ENCODE results near the gene CELF1. TPM values are rescaled to one million over a fixed set of nuclear protein-coding genes. Genes with fewer than 3 reads are reported as not detected.

Gene CELF1
- total RNA-seq, 4 donors from 2014 or later = 82.9 to 248 (median 96.7) TPM

- WGBS, 2 donors (ENCODE audit: low coverage in 1 of 2) = 74 to 76% methylated on average over 4 to 7 of the region's 7 CpGs
- TF ChIP-seq EP300 (IDR thresholded peaks at IDR 0.05; ENCODE audit: low read depth) (no peak), POLR2AphosphoS5 (IDR thresholded peaks at IDR 0.05) (no peak)
- no peaks in the 10 kb centered on the region for H3K9me3 ChIP-seq
- in situ Hi-C loops (cut with MboI; ENCODE audit: low pct_ligation_motif_present in 1 of 4, low pct_unique_long_range_greater_than_20kb in 1 of 4, low sequenced_read_pairs in 3 of 4) = no loop called here
- no peak overlapping the region for H3K4me3 ChIP-seq
- no peak overlapping the region for H3K27ac ChIP-seq
- H3K36me3 ChIP-seq = no peaks in the 10 kb centered on the region
- DNase-seq = no peak
- intact Hi-C loops (cut with DNase I; ENCODE audit: low total_unique reads) = no loop called here
- H3K4me1 ChIP-seq = peaks cover 0 to 9% (median 3%) of the 10 kb centered on the region in 4 donors
- no peaks in the 10 kb centered on the region for H3K27me3 ChIP-seq
Measured at GRCh38 chr11:47434011-47434786, 118.7 kb downstream of the CELF1 start.

GRCh38 chr11:47433157-47433556 lies 119.8 kb downstream of the CELF1 start:
- WGBS, 2 donors (ENCODE audit: low coverage in 1 of 2) = 41% methylated on average over 3 of the region's 3 CpGs; no CpG with 5 or more reads in 1 of the 2 donors
- peaks cover 0 to 9% (median 3%) of the 10 kb centered on the region in 4 donors for H3K4me1 ChIP-seq
- intact Hi-C loops (cut with DNase I; ENCODE audit: low total_unique reads) (no loop called here), in situ Hi-C loops (cut with MboI; ENCODE audit: low pct_ligation_motif_present in 1 of 4, low pct_unique_long_range_greater_than_20kb in 1 of 4, low sequenced_read_pairs in 3 of 4) (no loop called here)
- no peaks in the 10 kb centered on the region for H3K27me3 ChIP-seq
- no peaks in the 10 kb centered on the region for H3K9me3 ChIP-seq
- H3K4me3 ChIP-seq = no peak overlapping the region
- TF ChIP-seq POLR2AphosphoS5 (IDR thresholded peaks at IDR 0.05) (no peak), POLR2A (IDR thresholded peaks at IDR 0.05) (no peak), EP300 (IDR thresholded peaks at IDR 0.05; ENCODE audit: low read depth) (no peak)
- TF ChIP-seq, protein P1, sequence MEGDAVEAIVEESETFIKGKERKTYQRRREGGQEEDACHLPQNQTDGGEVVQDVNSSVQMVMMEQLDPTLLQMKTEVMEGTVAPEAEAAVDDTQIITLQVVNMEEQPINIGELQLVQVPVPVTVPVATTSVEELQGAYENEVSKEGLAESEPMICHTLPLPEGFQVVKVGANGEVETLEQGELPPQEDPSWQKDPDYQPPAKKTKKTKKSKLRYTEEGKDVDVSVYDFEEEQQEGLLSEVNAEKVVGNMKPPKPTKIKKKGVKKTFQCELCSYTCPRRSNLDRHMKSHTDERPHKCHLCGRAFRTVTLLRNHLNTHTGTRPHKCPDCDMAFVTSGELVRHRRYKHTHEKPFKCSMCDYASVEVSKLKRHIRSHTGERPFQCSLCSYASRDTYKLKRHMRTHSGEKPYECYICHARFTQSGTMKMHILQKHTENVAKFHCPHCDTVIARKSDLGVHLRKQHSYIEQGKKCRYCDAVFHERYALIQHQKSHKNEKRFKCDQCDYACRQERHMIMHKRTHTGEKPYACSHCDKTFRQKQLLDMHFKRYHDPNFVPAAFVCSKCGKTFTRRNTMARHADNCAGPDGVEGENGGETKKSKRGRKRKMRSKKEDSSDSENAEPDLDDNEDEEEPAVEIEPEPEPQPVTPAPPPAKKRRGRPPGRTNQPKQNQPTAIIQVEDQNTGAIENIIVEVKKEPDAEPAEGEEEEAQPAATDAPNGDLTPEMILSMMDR (IDR thresholded peaks at IDR 0.05) = no peak
- H3K27ac ChIP-seq = no peak overlapping the region
- no peaks in the 10 kb centered on the region for H3K36me3 ChIP-seq
- DNase-seq = no peak

DNA sequence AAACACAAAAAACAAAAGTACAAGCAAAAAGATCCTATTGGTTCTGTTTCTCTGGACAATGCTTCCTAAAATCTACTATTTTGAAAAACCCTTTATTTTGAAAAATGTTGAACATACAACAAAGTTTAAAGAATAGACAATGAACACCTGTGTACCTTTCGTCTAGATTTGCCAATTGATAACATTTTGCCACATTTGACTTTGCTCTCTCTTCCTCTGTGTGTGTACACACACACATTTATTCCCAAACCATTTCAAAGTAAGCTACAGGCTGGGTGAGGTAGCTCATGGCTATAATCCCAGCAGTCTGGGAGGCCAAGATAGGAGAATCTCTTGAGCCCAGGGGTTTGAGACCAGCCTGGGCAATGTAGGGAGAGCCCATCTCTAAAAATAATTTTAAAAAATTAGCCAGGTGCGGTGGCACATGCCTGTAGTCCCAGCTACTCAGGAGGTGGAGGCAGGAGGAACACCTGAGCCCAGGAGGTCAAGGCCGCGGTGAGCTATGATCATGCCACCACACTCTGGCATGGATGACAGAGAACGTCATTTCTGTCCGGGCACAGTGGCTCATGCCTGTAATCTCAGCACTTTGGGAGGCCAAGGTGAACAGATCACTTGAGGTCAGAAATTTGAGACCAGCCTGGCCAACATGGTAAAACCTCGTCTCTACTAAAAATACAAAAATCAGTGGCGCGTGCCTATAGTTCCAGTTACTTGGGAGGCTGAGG lies 121.4 kb downstream of the CELF1 start:
- Histone ChIP-seq H3K27ac (no peak overlapping the region), H3K9me3 (no peaks in the 10 kb centered on the region), H3K36me3 (no peaks in the 10 kb centered on the region), H3K4me1 (peaks cover 0 to 4% (median 0%) of the 10 kb centered on the region in 4 donors), H3K27me3 (no peaks in the 10 kb centered on the region), H3K4me3 (no peak overlapping the region)
- intact Hi-C loops (cut with DNase I; ENCODE audit: low total_unique reads) (no loop called here), in situ Hi-C loops (cut with MboI; ENCODE audit: low pct_ligation_motif_present in 1 of 4, low pct_unique_long_range_greater_than_20kb in 1 of 4, low sequenced_read_pairs in 3 of 4) (no loop called here)
- TF ChIP-seq EP300 (IDR thresholded peaks at IDR 0.05; ENCODE audit: low read depth) = no peak
- TF ChIP-seq, protein P1 (IDR thresholded peaks at IDR 0.05) = no peak
- no peak for TF ChIP-seq POLR2A (IDR thresholded peaks at IDR 0.05)
- TF ChIP-seq POLR2AphosphoS5 (IDR thresholded peaks at IDR 0.05) = no peak
- WGBS, 2 donors (ENCODE audit: low coverage in 1 of 2) = 73 to 89% methylated on average over 1 to 9 of the region's 9 CpGs
- no peak for DNase-seq

- H3K9me3 ChIP-seq = no peaks in the 10 kb centered on the region
- intact Hi-C loops (cut with DNase I; ENCODE audit: low total_unique reads) (no loop called here), in situ Hi-C loops (cut with MboI; ENCODE audit: low pct_ligation_motif_present in 1 of 4, low pct_unique_long_range_greater_than_20kb in 1 of 4, low sequenced_read_pairs in 3 of 4) (no loop called here)
- H3K36me3 ChIP-seq = no peaks in the 10 kb centered on the region
- WGBS, 2 donors (ENCODE audit: low coverage in 1 of 2) = 67 to 79% methylated on average over 2 to 5 of the region's 5 CpGs
- H3K4me1 ChIP-seq = peaks cover under 1 to 5% (median 2%) of the 10 kb centered on the region in 4 donors
- no peak overlapping the region for H3K4me3 ChIP-seq
- no peaks in the 10 kb centered on the region for H3K27me3 ChIP-seq
- no peak for DNase-seq
- TF ChIP-seq POLR2A (IDR thresholded peaks at IDR 0.05) = no peak
- TF ChIP-seq EP300 (IDR thresholded peaks at IDR 0.05; ENCODE audit: low read depth) = no peak
- TF ChIP-seq, protein P1 (IDR thresholded peaks at IDR 0.05) = no peak
- no peak overlapping the region for H3K27ac ChIP-seq
Measured at GRCh38 chr11:47430524-47430923, 122.4 kb downstream of the CELF1 start.
